NCI-H128 (cell line): ENCODE data around the gene MINPP1.
A peak's percentile ranks its signal among the peaks of the same experiment; 100 is the strongest.
"Not testable (repeated sequence)": the region's sequence is repeated elsewhere in the genome, so short reads cannot be mapped to it uniquely, and the experiment has no call there.

ENCODE experiments used
- DNase-seq: peaks from one replicate; lab custom pipeline; 2025; ENCODE audit not compliant: unreplicated experiment; lab: John Stamatoyannopoulos, UW

The MINPP1 gene, protein sequence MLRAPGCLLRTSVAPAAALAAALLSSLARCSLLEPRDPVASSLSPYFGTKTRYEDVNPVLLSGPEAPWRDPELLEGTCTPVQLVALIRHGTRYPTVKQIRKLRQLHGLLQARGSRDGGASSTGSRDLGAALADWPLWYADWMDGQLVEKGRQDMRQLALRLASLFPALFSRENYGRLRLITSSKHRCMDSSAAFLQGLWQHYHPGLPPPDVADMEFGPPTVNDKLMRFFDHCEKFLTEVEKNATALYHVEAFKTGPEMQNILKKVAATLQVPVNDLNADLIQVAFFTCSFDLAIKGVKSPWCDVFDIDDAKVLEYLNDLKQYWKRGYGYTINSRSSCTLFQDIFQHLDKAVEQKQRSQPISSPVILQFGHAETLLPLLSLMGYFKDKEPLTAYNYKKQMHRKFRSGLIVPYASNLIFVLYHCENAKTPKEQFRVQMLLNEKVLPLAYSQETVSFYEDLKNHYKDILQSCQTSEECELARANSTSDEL

DNA sequence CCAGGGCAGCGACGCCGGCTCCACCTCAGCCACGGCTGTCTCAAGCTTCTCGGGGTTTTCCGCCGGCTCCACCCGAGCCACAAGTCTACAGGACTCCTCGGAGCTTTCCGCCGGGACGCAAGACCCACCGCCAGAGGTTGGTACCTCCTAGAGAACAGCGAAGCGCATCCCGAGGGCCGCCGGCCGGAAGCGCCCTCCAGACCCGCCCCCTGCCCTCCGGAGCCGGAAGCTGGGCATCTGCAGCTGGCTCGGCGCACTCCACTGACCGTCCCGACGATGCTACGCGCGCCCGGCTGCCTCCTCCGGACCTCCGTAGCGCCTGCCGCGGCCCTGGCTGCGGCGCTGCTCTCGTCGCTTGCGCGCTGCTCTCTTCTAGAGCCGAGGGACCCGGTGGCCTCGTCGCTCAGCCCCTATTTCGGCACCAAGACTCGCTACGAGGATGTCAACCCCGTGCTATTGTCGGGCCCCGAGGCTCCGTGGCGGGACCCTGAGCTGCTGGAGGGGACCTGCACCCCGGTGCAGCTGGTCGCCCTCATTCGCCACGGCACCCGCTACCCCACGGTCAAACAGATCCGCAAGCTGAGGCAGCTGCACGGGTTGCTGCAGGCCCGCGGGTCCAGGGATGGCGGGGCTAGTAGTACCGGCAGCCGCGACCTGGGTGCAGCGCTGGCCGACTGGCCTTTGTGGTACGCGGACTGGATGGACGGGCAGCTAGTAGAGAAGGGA is at the start of gene MINPP1:
TSS of gene MINPP1 (plus strand) at position 254 of the 726 bp plus-strand sequence. CDS start at position 277, 23 bp downstream.
- peak; percentile 19 for DNase-seq

DNA sequence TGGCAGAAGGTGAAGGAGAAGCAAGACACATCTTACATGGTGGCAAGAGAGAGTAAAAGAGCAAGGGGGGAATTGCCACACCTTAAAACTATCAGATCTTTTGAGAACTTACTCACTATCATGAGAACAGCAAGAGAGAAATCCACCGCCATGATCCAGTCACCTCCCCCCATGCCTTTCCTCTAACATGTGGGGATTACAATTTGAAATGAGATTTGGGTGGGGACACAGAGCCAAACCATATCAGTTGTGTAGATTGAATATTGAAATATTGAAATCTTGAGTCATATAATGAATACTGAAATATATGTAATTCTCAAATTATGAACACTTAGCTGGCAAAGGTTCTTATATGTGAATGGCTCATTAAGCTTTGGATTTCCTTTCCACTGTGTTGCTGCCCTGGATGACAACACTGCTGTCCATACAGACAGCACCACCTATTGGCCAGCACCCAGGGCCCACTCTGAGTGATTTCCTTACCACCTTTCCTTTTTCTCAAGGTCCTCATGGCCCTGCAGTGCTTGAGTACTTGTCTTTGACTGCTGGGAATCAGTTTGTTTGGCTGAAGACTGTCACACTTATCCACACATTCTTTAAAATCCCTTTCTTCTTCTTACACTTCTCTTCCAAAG is 48.0 kb upstream of the MINPP1 start:
- not testable (repeated sequence) for DNase-seq

DNA sequence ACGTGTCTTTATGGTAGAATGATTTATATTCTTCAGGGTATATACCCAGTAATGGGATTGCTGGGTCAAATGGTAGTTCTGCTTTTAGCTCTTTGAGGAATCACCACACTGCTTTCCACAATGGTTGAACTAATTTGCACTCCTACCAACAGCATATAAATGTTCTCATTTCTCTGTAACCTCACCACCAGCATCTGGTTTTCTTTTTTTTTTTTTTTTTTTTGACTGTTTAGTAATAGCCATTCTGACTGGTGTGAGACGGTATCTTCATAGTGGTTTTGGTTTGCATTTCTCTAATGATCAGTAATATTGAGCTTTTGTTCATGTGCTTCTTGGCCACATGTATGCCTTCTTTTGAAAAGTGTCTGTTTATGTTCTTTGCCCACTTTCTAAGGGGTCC is 42.9 kb upstream of the MINPP1 start:
- not testable (repeated sequence) for DNase-seq

DNA sequence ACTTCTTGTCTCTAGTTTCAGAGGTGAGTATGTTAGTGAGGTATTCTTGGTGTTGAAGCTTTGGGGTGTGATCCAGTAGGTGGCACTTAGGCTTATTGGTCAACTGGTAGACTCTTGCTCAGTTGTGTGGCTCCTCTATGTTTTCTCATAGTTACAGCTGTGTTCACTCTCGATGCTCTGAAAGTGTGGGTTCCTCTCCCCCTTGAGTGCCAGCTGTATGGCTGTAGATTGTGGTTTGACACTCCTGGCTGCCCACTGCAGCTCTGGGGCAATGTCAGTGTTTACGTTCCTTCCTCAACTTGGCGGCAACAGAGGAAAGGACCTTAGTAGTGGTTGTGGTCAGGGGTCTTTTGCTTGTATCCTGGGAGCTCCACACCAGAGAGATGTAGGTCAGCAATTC is 37.8 kb upstream of the MINPP1 start:
- not testable (repeated sequence) for DNase-seq

DNA sequence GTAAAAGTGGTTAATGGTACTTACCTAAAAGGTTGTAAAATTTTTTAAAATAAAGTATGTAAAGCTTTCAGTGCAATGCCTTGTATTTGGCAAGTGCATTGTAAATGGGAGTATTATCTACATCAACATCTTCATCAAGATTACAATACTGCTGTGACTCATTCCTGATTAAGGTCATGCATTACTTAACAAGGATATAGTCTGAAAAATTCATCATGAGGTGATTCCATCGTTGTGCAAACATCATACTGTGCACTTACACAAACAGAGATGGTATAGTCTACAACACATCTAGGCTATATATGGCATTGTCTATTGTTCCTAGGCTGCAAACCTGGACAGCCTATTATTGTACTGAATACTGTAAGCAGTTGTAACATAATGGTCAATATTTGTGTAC is 16.0 kb upstream of the MINPP1 start:
- not testable (repeated sequence) for DNase-seq

DNA sequence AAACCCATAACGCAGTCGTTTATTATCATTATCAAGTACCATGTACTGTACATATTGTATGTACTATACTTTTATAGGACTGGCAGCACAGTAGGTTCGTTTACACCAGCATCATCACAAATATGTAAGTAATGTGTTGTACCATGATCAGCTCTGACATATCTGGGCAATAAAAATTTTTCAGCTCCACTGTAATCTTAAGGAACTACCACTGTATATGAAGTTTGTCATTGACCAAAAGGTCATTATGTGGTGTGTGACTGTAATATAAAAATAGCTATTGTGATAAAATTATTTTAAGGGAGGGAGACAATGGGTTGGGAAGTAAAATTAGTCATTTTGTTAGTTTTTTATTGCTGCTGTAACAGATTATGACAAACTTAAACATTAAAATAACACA is 14.4 kb upstream of the MINPP1 start:
- DNase-seq = not testable (repeated sequence)

DNA sequence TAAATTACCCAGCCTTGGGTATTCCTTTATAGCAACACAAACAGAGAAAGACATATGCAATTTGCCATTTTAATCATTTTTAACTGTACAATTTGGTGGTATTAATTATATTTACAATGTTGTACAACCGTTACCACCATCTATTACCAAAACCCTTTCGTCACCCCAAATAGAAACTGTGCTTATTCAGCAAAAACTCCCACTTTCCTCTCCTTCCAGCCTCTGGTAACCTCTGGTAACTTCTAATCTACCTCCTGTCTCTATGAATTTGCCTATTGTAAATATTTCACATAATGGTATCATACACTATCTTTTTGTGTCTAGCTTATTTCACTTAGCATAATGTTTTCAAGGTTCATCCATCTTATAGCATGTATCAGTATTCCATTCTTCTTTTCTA is 12.2 kb upstream of the MINPP1 start:
- not testable (repeated sequence) for DNase-seq

DNA sequence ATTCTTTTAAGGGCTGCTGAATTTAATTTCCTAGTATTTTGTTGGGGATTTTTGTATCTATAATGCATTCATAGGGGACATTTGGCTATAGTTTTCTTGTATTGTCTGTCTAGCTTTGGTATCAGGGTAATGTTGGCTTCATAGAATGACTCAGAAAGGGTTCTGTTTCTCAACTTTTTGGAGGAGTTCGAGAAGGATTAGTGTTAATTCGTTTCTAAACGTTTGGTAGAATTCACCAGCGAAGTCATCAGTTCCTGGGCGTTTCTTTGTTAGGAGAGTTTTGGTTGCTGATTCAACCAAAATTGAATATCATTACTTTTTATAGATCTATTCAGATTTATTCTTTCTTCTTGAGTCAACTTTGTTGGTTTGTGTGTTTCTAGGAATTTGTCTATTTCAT is 9.2 kb upstream of the MINPP1 start:
- DNase-seq = not testable (repeated sequence)

DNA sequence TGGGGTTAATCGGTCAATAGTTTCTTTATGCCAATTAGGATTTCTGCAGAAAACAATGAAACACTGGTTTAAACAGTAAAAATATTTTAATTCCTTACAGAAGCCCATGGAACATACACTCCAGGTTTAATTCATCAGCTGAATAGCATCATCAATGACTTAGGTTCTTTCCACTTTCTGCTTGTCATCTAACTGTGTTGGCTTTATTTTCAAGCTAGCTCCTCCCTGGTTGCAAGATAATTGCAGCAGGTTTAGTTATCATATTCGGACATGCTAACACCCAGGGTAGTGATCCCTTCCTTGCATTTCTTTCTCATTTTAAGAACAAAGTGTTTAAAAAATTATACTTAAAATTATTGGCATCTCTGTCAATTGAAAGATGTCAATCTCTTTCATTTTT is 7.3 kb upstream of the MINPP1 start:
- not testable (repeated sequence) for DNase-seq

DNA sequence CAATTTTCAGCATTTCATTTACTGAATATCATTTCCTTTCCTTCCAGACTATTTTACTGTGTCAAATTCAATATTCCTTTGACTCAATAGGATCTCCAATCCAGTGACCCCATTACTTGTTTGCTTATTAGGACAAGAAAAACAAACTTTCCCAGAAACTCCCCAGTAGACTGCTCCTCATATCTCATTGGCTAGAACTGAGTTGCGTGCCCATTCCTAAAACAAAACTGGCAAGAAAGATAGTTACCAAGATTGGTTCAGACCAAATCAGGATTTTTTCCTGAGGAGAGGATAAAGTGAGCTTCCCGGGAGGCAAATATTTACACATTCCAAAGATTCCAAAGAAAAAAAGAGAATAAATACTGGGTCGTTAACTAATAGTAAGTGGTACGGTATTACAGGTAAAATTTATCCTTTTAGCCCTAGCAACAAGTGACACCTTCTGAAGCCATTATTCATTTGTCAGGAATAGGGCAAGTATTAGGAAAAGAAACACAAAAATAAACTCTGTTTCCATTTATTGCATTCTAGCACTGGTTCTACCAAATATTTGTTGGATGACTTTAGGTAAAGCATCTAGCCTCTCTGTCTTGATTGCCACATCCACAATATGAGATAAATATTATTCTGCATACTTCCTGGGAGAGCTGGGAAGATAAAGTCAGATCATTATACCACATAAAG is 6.4 kb upstream of the MINPP1 start:
- not testable (repeated sequence) for DNase-seq

DNA sequence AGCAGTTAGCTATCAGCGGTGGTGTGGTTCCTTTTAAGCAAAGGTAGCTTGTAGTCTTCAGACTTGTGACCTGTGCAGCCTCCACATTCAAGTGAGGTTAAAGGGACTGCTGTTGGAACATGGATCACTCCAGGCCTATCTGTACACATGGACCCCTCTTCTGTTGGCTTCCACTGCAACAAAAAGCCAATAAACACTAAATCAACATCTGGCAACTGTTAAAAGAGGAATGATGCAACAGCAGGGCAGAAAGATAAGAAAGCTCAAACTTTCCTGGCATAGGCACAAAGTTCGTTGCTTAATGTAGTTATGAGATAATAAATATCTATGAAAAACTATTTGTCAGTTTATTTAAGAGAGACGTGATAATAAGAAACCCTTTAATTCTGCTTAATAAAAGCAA is 4.0 kb upstream of the MINPP1 start:
- no peak for DNase-seq

DNA sequence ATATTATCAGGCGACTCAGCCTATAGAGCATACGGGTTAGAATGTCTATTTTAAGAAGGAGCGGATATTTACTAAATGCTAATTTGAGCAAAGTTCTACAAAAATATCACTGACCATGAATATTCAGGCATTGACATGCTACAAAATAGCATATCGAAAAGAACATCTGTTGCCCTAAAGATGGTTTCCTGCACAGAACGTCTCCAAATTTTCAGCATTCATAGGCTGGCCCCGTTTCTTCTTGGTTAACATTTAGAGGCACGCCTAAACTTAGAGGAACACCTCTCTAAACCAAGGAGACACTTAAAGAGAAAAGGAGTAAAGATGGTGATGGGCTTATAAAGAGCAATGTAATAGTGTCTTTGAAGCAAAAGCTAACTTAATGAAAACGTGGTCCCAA is 1.3 kb upstream of the MINPP1 start:
- no peak for DNase-seq

DNA sequence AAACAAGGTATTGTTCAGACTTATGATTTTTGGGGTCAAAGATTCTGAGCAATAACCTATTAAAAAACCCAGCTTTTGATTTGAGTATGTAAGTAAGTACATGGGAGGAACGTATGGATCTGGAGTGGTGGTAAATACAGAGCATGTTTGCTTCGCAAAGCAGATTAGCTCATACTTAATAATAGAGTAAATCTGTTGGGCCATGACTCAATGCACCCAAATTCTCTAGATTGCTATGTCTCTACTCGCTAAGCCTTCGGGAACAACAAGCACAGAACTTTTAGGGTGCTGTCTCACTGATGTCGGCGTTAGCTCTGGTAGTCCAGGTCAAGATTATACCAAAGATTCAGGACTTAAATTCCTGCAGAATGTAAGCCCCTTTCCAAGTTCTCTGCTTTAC is 807 bp upstream of the MINPP1 start:
- no peak for DNase-seq

DNA sequence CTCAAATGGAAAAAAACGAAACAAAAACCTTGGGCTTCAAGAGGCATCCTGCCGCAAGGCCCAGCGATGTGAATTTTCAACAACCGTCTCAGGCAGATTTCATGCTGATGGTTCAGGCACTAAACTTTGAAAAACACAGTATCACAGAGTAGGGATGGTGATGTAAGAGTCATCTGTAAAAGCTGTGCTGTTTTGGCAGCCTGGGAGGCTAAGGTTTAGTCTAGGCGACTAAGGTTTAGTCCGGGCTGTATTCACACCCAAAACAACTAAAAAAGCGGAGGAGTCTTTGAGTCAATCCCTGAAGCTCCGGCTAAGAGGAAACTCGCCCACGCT is 420 bp upstream of the MINPP1 start:
- no peak for DNase-seq

DNA sequence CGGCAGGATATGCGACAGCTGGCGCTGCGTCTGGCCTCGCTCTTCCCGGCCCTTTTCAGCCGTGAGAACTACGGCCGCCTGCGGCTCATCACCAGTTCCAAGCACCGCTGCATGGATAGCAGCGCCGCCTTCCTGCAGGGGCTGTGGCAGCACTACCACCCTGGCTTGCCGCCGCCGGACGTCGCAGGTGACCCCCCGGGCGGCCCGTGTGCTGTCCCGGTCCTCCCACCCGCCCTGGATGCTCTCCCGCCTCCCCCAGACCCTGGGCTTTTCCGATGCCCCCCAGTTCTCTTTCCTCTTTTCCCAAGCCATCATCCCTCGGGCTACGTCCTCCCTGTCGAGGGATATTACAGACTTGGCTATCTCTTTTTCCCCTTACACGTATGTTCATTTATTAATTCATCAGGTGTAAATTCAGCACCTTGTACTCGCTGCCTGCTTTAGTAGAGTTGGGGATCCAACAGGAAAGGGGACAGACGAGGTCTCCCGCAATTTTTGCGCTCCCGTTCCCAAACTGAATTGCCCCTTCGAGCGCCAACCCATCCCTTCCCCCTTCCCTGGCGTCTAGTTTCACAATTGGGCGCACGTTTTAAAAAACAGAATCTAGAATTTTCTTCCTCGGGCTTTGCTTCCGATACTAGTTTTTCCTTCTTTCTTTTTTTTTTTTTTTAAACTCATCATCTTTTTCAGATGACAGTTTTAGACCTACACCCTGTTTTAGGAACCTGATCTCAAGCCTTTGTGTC is 846 bp downstream of the MINPP1 start:
- peak; percentile 2 for DNase-seq

DNA sequence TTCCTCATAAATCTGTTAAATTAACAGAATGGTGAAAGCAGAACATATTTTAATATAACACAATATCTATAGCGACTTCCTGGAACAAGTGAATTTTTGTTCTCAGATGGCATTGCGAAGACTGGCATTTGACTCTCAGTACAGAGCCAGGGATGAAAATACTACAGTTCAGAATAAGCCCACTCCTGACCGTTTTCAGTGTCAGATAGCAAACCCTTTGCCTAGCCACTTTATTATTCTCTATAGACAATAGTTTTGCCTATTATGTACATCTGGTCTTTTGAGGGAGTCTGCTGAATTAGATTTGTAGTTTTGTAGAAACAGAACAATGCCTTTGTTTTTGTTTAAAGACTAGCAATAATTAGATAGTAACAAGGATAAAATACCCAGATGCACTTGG is 2.3 kb downstream of the MINPP1 start:
- DNase-seq = no peak

DNA sequence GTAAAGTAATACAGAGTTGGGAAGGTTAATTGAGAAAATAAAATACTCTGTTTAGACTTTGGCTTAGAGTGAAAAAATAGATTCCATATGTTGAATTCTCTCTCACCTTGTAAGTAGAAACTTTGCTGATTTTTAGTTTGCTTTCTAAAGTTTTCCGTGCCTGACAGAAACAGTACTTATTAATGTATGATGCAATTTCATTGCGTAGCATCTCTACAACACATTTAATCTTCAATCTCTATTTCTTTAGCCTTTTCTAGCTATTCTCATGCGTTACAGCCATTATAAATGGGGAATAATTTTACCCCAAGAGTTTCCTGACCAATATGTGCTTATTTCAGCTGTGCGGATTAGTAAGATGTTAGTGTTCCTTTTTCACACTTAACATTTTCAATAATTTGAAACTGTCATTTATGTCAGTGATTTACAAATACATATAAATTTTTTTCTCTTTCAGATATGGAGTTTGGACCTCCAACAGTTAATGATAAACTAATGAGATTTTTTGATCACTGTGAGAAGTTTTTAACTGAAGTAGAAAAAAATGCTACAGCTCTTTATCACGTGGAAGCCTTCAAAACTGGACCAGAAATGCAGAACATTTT is 3.3 kb downstream of the MINPP1 start:
- no peak for DNase-seq

DNA sequence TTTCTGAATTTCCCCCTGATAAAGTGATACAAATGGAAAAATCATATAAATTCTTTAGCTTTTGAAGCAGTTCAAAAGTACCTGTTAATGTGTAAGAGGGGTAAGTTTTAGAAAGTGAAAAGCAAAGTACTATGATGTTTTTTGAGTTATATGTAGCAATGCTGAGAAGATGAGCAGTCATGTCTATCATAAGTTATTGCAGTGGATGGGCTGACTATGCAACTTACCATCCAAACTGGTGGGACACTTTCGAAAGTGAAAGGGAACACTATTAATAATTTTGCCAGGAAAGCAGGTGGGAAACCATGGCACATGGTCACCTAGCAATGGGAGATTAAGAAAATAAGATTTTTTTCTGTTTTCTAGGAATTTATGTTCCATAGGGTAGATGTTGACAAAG is 4.1 kb downstream of the MINPP1 start:
- DNase-seq = no peak

DNA sequence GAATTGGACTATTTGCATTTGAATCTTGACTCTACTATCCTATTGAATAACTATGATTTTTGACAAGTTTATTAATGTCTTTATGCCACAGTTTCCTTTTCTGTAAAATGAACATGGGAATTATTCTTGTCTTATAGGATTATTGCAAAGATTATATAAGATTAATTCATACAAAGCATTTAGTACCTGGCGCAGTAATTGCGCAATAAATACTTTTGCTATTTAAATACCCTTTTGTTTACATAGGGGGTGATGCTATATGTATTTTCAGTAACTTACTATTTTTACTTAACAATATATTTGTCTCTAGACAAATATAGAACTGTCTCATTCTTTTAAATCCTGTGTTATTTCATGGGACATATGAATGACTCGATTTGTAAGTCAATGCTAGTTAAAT is 5.3 kb downstream of the MINPP1 start:
- DNase-seq = no peak

DNA sequence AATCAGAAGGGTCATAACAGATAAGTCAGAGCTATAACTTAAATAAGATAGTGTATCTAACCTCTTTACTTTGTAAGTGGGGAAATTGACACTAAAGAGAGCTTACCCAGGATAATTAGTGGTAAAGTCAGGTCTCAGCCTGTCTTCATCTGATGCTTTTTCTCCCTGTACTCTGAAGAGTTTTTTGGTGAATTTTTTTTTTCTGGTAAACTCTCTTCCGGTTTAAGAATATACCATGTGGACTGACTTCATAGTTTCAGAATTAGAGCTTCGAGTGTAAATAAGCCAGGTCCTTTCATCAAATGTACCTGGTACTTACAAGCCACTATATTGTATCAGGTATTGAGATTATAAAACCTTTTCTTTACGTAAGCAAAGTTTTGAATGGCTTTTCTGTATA is 6.8 kb downstream of the MINPP1 start:
- no peak for DNase-seq
